GM13977 (cell line): Measurements from ENCODE around the gene PLOD2.

Experiments
- DNase-seq: peaks from one replicate; pipeline ENCODE4 v3.0.0; 2012; ENCODE audit warnings: low spot score
- CTCF ChIP-seq: IDR thresholded peaks from 2 replicates; pipeline ENCODE4 v1.5.1; 2012; ENCODE audit warnings: mild to moderate bottlenecking, control low read depth; ENCODE audit not compliant: insufficient read depth; ENCODE audit errors: extremely low read depth, missing control alignments
- in situ Hi-C: fragments of 300-500 bp; cut with MboI; formaldehyde crosslinking; loops from one replicate; pipeline ENCODE4 v1.12.0; 2022; ENCODE audit warnings: low sequenced_read_pairs, low pct_unique_long_range_greater_than_20kb, mixed read lengths, inconsistent platforms; ENCODE audit not compliant: unreplicated experiment

PLOD2 gene

GRCh38 chr3:146058241-146058640, 102.7 kb downstream of the PLOD2 start:
- in situ Hi-C loops: no loop called here
- no peak for TF ChIP-seq CTCF

GRCh38 chr3:146052791-146053310, 108.1 kb downstream of the PLOD2 start:
- DNase-seq: no peak
- in situ Hi-C loops: no loop called here
- no peak for TF ChIP-seq CTCF

More at GRCh38 chr3:146058241-146058640, 102.7 kb downstream of the PLOD2 start:
- DNase-seq: no peak

- in situ Hi-C loops: no loop called here
- DNase-seq: no peak
- TF ChIP-seq CTCF: no peak
Measured at GRCh38 chr3:146052056-146052790, 108.8 kb downstream of the PLOD2 start.

GRCh38 chr3:146050691-146051090, 110.3 kb downstream of the PLOD2 start:
- TF ChIP-seq CTCF: no peak
- no peak for DNase-seq
- in situ Hi-C loops: no loop called here

- TF ChIP-seq CTCF: no peak
- in situ Hi-C loops: no loop called here
- DNase-seq: no peak
Measured at GRCh38 chr3:146047485-146047884, 113.5 kb downstream of the PLOD2 start.

GRCh38 chr3:146044046-146044445, 116.9 kb downstream of the PLOD2 start:
- no peak for TF ChIP-seq CTCF
- no peak for DNase-seq
- in situ Hi-C loops: no loop called here
